H1 (cell line): ENCODE data around the gene GALNT5. TPM values are rescaled to one million over a fixed set of nuclear protein-coding genes. Genes with fewer than 3 reads are reported as not detected.

ENCODE experiments used
- CTCF ChIA-PET: fragments of 300-600 bp; sonication (Branson Sonifier 250); formaldehyde crosslinking; loops from one replicate; lab custom pipeline; 2021; ENCODE audit not compliant: partially characterized antibody; lab: Charles Lee
- POLR2A ChIA-PET: fragments of 300-600 bp; sonication (Branson Sonifier 250); formaldehyde crosslinking; loops from one replicate; lab custom pipeline; 2021; ENCODE audit warnings: inconsistent platforms; ENCODE audit not compliant: partially characterized antibody; lab: Charles Lee
- DNase-seq, 2 experiments: peaks; one replicate each; pipeline versions ENCODE4 v3.0.0 to v3.0.0-alpha.2; 2010 to 2022; ENCODE audit warnings: low spot score in 2 of 2, low read depth in 1 of 2, mixed read lengths in 1 of 2
- FAIRE-seq: peaks from 2 replicates; lab custom pipeline; 2011; peaks lifted over from hg19 to GRCh38; lab: Jason Lieb, UNC
- H2AFZ ChIP-seq: 2 replicates; pipeline ENCODE4 v1.8.1; 2012; ENCODE audit warnings: low read length, inconsistent platforms
- H2AK5ac ChIP-seq: 2 replicates; pipeline ENCODE4 v1.6.1; 2013; ENCODE audit warnings: low read depth, low read length
- H2BK120ac ChIP-seq: replicated peaks from 2 replicates; pipeline ENCODE3; 2013; ENCODE audit warnings: low read depth, low read length, inconsistent platforms
- H2BK12ac ChIP-seq: 2 replicates; pipeline ENCODE4 v1.6.1; 2013; ENCODE audit warnings: low read depth, low read length
- H2BK15ac ChIP-seq: 2 replicates; pipeline ENCODE4 v1.6.1; 2013; ENCODE audit warnings: low read length
- H2BK20ac ChIP-seq: 2 replicates; pipeline ENCODE4 v1.6.1; 2013; ENCODE audit warnings: low read length
- H2BK5ac ChIP-seq: 2 replicates; pipeline ENCODE4 v1.6.1; 2013; ENCODE audit warnings: low read depth, low read length
- H3K14ac ChIP-seq: 2 replicates; pipeline ENCODE4 v1.6.1; 2013; ENCODE audit warnings: inconsistent platforms; ENCODE audit not compliant: insufficient read length
- H3K18ac ChIP-seq: 2 replicates; pipeline ENCODE4 v1.6.1; 2013; ENCODE audit warnings: low read length; ENCODE audit errors: extremely low read depth
- H3K23ac ChIP-seq: 2 replicates; pipeline ENCODE4 v1.6.1; 2013; ENCODE audit warnings: inconsistent platforms; ENCODE audit not compliant: insufficient read length
- H3K23me2 ChIP-seq: 2 replicates; pipeline ENCODE4 v1.6.1; 2013; ENCODE audit warnings: low read depth, low read length
- H3K27ac ChIP-seq: 2 replicates; pipeline ENCODE4 v1.6.1; 2011; ENCODE audit warnings: low read depth, low read length, inconsistent platforms
- H3K27me3 ChIP-seq, 4 experiments: replicated peaks in 1 of 4; 1 replicate in 1 of 4; 2 replicates in 3 of 4; pipeline versions ENCODE4 v1.6.1 to v1.8.1; 2011 to 2013; ENCODE audit warnings: low read length in 3 of 4, mild to moderate bottlenecking in 3 of 4, inconsistent platforms in 2 of 4, mixed read lengths in 2 of 4, moderate library complexity in 1 of 4; ENCODE audit not compliant: control insufficient read depth in 3 of 4, insufficient read depth in 3 of 4; ENCODE audit errors: extremely low read depth in 1 of 4
- H3K36me3 ChIP-seq, 4 experiments: 2 replicates each; pipeline versions ENCODE4 v1.6.1 to v1.8.1; 2011 to 2013; ENCODE audit warnings: mild to moderate bottlenecking in 4 of 4, low read length in 3 of 4, moderate library complexity in 2 of 4, control low read depth in 1 of 4, inconsistent platforms in 1 of 4; ENCODE audit not compliant: insufficient read depth in 4 of 4, control insufficient read depth in 2 of 4
- H3K4ac ChIP-seq: replicated peaks from 2 replicates; pipeline ENCODE3; 2013; ENCODE audit warnings: low read length, low read depth, mixed read lengths, inconsistent platforms; ENCODE audit not compliant: insufficient read length
- H3K4me1 ChIP-seq, 4 experiments: replicated peaks in 1 of 4; 1 replicate in 1 of 4; 2 replicates in 3 of 4; pipeline versions ENCODE4 v1.6.1 to v1.8.1; 2011 to 2013; ENCODE audit warnings: low read length in 3 of 4, inconsistent platforms in 2 of 4, mixed read lengths in 1 of 4; ENCODE audit not compliant: insufficient read depth in 4 of 4, control insufficient read depth in 3 of 4
- H3K4me2 ChIP-seq, 2 experiments: 2 replicates each; pipeline versions ENCODE4 v1.6.1 to v1.8.1; 2011 to 2013; ENCODE audit warnings: low read depth in 2 of 2, low read length in 2 of 2, control low read depth in 1 of 2, inconsistent platforms in 1 of 2, mild to moderate bottlenecking in 1 of 2; ENCODE audit not compliant: insufficient read depth in 1 of 2
- H3K4me3 ChIP-seq, 4 experiments: fragments of 200-600, 300-600 bp in 1 of 4; sonication (generic), shearing (Covaris generic), sonication (Bioruptor Twin) in 1 of 4; 2 replicates each; pipeline versions ENCODE4 v1.5.1 to v1.8.1; 2011 to 2016; ENCODE audit warnings: low read length in 4 of 4, low read depth in 3 of 4, control low read depth in 2 of 4, inconsistent platforms in 2 of 4, mild to moderate bottlenecking in 2 of 4, mixed read lengths in 1 of 4, moderate library complexity in 1 of 4; ENCODE audit not compliant: insufficient read depth in 2 of 4; ENCODE audit errors: extremely low read depth in 1 of 4
- H3K56ac ChIP-seq: replicated peaks from 2 replicates; pipeline ENCODE3; 2013; ENCODE audit warnings: low read depth, mild to moderate bottlenecking, mixed read lengths, low read length, inconsistent platforms; ENCODE audit not compliant: insufficient read length
- H3K79me1 ChIP-seq: 2 replicates; pipeline ENCODE4 v1.6.1; 2013; ENCODE audit warnings: low read depth, low read length, control low read depth
- H3K79me2 ChIP-seq, 2 experiments: 2 replicates each; pipeline versions ENCODE4 v1.6.1 to v1.8.1; 2012 to 2013; ENCODE audit warnings: low read length in 2 of 2, mild to moderate bottlenecking in 2 of 2, inconsistent platforms in 1 of 2; ENCODE audit not compliant: insufficient read depth in 2 of 2, control insufficient read depth in 1 of 2
- H3K9ac ChIP-seq, 4 experiments: replicated peaks in 1 of 4; 1 replicate in 1 of 4; 2 replicates in 3 of 4; pipeline versions ENCODE4 v1.6.1 to v1.8.1; 2011 to 2013; ENCODE audit warnings: low read depth in 3 of 4, low read length in 3 of 4, control low read depth in 2 of 4, mild to moderate bottlenecking in 2 of 4, moderate library complexity in 2 of 4, inconsistent platforms in 1 of 4; ENCODE audit errors: extremely low read depth in 1 of 4
- H3K9me3 ChIP-seq, 2 experiments: 2 replicates each; pipeline versions ENCODE4 v1.6.1 to v1.8.1; 2012 to 2013; ENCODE audit warnings: mild to moderate bottlenecking in 2 of 2, moderate library complexity in 2 of 2, control low read depth in 1 of 2, inconsistent platforms in 1 of 2, low read depth in 1 of 2, low read length in 1 of 2, mixed read lengths in 1 of 2; ENCODE audit not compliant: insufficient read depth in 2 of 2
- H4K20me1 ChIP-seq, 2 experiments: replicated peaks in 1 of 2; 2 replicates each; pipeline versions ENCODE3 to v1.8.1; 2011 to 2013; ENCODE audit warnings: inconsistent platforms in 2 of 2, low read length in 2 of 2, mild to moderate bottlenecking in 1 of 2; ENCODE audit not compliant: insufficient read depth in 2 of 2, control insufficient read depth in 1 of 2
- H4K5ac ChIP-seq: 2 replicates; pipeline ENCODE4 v1.6.1; 2013; ENCODE audit warnings: low read length, low read depth, mixed read lengths, inconsistent platforms; ENCODE audit not compliant: insufficient read length
- H4K8ac ChIP-seq: 2 replicates; pipeline ENCODE4 v1.8.0; 2013; ENCODE audit warnings: mild to moderate bottlenecking, moderate library complexity, low read length, inconsistent platforms; ENCODE audit not compliant: insufficient read depth; ENCODE audit errors: extremely low read depth
- H4K91ac ChIP-seq: replicated peaks from 2 replicates; pipeline ENCODE3; 2013; ENCODE audit warnings: low read length, mixed read lengths, inconsistent platforms; ENCODE audit not compliant: insufficient read length
- ASH2L ChIP-seq: fragments of 200-600, 300-600 bp; sonication (generic); IDR thresholded peaks from one replicate; pipeline ENCODE4 v1.7.1; 2017; ENCODE audit warnings: low read length
- CBX5 ChIP-seq: fragments of 300-800, 300-1000 bp; sonication (generic); IDR thresholded peaks from 2 replicates; pipeline ENCODE4 v1.7.1; 2016; ENCODE audit warnings: antibody characterized with exemption, low read length, low read depth
- CEBPB ChIP-seq: IDR thresholded peaks from 2 replicates; pipeline ENCODE4 v1.6.1; 2012; ENCODE audit warnings: low read depth, low read length
- CHD1 ChIP-seq: IDR thresholded peaks from 2 replicates; pipeline ENCODE4 v1.6.1; 2012; ENCODE audit warnings: low read depth, low read length, improper control_type of control experiment
- FOSL1 ChIP-seq: IDR thresholded peaks from 2 replicates; pipeline ENCODE4 v1.6.1; 2011; ENCODE audit warnings: mild to moderate bottlenecking, low read depth, low read length, moderate library complexity; ENCODE audit not compliant: insufficient read depth
- GTF2F1 ChIP-seq: IDR thresholded peaks from 2 replicates; pipeline ENCODE4 v1.6.1; 2012; ENCODE audit warnings: low read depth, low read length, improper control_type of control experiment, borderline replicate concordance
- KDM4A ChIP-seq: IDR thresholded peaks from one replicate; pipeline ENCODE4 v1.7.1; 2012; ENCODE audit warnings: low read depth, mild to moderate bottlenecking, moderate library complexity, low read length, inconsistent platforms; ENCODE audit not compliant: severe bottlenecking
- POLR2AphosphoS5 ChIP-seq: IDR thresholded peaks from 2 replicates; pipeline ENCODE4 v1.6.1; 2011; ENCODE audit warnings: low read depth, low read length
- RFX5 ChIP-seq: IDR thresholded peaks from 2 replicates; pipeline ENCODE4 v1.6.1; 2011; ENCODE audit warnings: low read depth, low read length, improper control_type of control experiment, borderline replicate concordance
- RXRA ChIP-seq: IDR thresholded peaks from 2 replicates; pipeline ENCODE4 v1.6.1; 2011; ENCODE audit warnings: low read depth, mild to moderate bottlenecking, low read length, moderate library complexity; ENCODE audit not compliant: insufficient read depth
- SIX5 ChIP-seq: IDR thresholded peaks from 2 replicates; pipeline ENCODE4 v1.6.1; 2011; ENCODE audit warnings: mild to moderate bottlenecking, low read depth, low read length
- TAF7 ChIP-seq: optimal IDR thresholded peaks from 2 replicates; pipeline ENCODE3; 2011; ENCODE audit warnings: low read depth, mild to moderate bottlenecking, inconsistent platforms, low read length, moderate library complexity, borderline replicate concordance
- TBP ChIP-seq: IDR thresholded peaks from 2 replicates; pipeline ENCODE4 v1.6.1; 2011; ENCODE audit warnings: low read depth, low read length, improper control_type of control experiment
- TCF12 ChIP-seq: IDR thresholded peaks from 2 replicates; pipeline ENCODE4 v1.6.1; 2011; ENCODE audit warnings: low read depth, mild to moderate bottlenecking, low read length
- WGBS, 2 experiments: shearing (Covaris generic) in 1 of 2; methylation state at CpG; one replicate each; pipeline versions ENCODE4 v1.1.6 to v1.1.7; 2013 to 2015; ENCODE audit warnings: low lambda C conversion rate in 2 of 2, mixed read lengths in 2 of 2, inconsistent platforms in 1 of 2, low coverage in 1 of 2, missing lambda C conversion rate in 1 of 2; ENCODE audit not compliant: insufficient replicate concordance in 2 of 2, insufficient coverage in 1 of 2, insufficient read length in 1 of 2; ENCODE audit errors: extremely low coverage in 1 of 2, missing lambda C conversion rate in 1 of 2; 5-methylcytosine and 5-hydroxymethylcytosine counted together
- polyA plus RNA-seq, 7 experiments: library from polyadenylated mRNA; depleted of rRNA in 3 of 7; stranded (reverse) in 5 of 7; unstranded in 2 of 7; fragments of >200 nt in 5 of 7; fragments of 200-250 nt in 2 of 7; gene quantifications; 1 replicate in 5 of 7; 2 replicates in 1 of 7; 4 replicates in 1 of 7; pipeline versions ENCODE4 v1.2.1 to v1.2.3, GENCODE V29; 2011 to 2013; ENCODE audit warnings: missing spikeins in 2 of 7, mixed read lengths in 2 of 7
- total RNA-seq: library from RNA; stranded (reverse); fragmentation: NEBNext Ultra II Directional; extraction: Animal tissue kit (Norgen Biotek cat#: 25700); gene quantifications from 2 replicates; pipeline ENCODE4 v1.2.1, GENCODE V29; 2021
- TF ChIP-seq, protein P1 (sequence below): IDR thresholded peaks from 2 replicates; pipeline ENCODE4 v1.6.1; 2012; ENCODE audit warnings: inconsistent platforms

GALNT5 gene
- total and polyA plus RNA-seq, 2 of the 8 experiments (the other 6 are each of a cell fraction or from before 2014, with no cell fraction given): 0.02 to 0.06 TPM

DNA sequence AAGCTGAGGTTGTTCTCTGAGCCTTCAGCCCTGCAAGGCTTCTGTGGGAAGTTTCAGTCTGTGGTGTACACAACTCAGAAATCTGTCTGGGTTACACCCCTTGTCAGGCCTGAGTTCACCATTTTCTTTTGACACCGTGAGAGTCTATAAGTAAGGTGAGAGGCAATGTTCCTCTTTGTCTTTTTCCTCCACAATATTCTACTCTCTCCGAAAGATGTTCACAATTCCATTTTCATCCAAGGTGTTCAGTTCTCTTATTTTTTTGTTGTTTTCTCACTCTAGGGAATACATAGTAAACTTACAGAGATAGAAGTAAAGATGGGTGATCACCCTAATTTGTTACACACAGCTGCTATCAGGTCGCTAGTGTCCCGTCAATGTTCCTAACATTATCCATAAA is 64.9 kb downstream of the GALNT5 start:
- Histone ChIP-seq H2AFZ (no peak overlapping the region), H3K18ac (no peak overlapping the region), H3K36me3 (no peaks in the 10 kb centered on the region), H3K56ac (no peak overlapping the region), H2BK120ac (no peak overlapping the region), H3K9me3 (no peaks in the 10 kb centered on the region), H4K91ac (no peak overlapping the region), H2AK5ac (no peak overlapping the region), H3K23me2 (no peaks in the 10 kb centered on the region), H2BK5ac (no peak overlapping the region), H3K9ac (no peak overlapping the region), H4K20me1 (no peaks in the 10 kb centered on the region), H4K5ac (no peak overlapping the region), H3K4ac (no peak overlapping the region), H3K4me1 (peaks cover 0 to 9% (median 8%) of the 10 kb centered on the region in 4 experiments; a peak in 6 of 7 replicates), H3K79me2 (no peaks in the 10 kb centered on the region), H4K8ac (no peak overlapping the region), H2BK15ac (no peak overlapping the region), H3K23ac (no peak overlapping the region), H3K27me3 (no peaks in the 10 kb centered on the region), H3K27ac (no peak overlapping the region), H3K4me2 (no peak overlapping the region), H2BK12ac (no peak overlapping the region), H3K14ac (no peak overlapping the region), H3K79me1 (no peaks in the 10 kb centered on the region), H3K4me3 (no peak overlapping the region), H2BK20ac (no peak overlapping the region)
- no peak for FAIRE-seq
- POLR2A ChIA-PET: no interaction called here
- CTCF ChIA-PET: interaction anchor here (0.9 to 4.5 kb wide), 3 partner anchors 11 to 16 kb away, joined by 3 to 24 read pairs (median 13); no protein-coding TSS in a partner anchor
- WGBS, 2 experiments: 89% methylated on average over 4 of the region's 4 CpGs; no CpG with 5 or more reads in 1 of the 2 experiments
- DNase-seq: no peak
- TF ChIP-seq CEBPB (no peak), FOSL1 (no peak), TCF12 (no peak), SIX5 (no peak), TBP (no peak), KDM4A (no peak), RFX5 (no peak), RXRA (no peak), GTF2F1 (no peak), POLR2AphosphoS5 (no peak), ASH2L (no peak), TAF7 (no peak), CBX5 (no peak), CHD1 (no peak)
- TF ChIP-seq, protein P1, sequence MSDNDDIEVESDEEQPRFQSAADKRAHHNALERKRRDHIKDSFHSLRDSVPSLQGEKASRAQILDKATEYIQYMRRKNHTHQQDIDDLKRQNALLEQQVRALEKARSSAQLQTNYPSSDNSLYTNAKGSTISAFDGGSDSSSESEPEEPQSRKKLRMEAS: no peak
